ENCODE measurements around the gene WDPCP.

Gene WDPCP

DNA sequence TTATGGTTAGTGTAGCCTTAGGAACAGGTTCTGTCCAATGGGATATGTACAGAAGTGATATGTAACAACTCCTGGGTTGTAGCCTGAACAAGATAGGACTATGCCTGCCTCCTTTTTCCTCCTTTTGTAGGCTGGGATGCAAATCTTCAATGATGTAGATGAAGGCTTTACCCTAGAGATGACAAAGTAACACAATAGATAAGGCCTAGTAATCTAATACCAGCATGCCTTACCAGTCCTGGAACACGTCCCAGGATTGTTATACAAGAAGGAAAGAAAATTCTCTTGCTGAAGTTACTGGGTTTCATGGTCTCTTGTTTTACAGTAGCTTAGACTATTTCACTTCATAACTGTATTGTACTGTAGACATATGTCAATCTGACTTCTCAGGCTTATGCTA lies 345.5 kb downstream of the WDPCP start:
- TF ChIP-seq, protein P1, sequence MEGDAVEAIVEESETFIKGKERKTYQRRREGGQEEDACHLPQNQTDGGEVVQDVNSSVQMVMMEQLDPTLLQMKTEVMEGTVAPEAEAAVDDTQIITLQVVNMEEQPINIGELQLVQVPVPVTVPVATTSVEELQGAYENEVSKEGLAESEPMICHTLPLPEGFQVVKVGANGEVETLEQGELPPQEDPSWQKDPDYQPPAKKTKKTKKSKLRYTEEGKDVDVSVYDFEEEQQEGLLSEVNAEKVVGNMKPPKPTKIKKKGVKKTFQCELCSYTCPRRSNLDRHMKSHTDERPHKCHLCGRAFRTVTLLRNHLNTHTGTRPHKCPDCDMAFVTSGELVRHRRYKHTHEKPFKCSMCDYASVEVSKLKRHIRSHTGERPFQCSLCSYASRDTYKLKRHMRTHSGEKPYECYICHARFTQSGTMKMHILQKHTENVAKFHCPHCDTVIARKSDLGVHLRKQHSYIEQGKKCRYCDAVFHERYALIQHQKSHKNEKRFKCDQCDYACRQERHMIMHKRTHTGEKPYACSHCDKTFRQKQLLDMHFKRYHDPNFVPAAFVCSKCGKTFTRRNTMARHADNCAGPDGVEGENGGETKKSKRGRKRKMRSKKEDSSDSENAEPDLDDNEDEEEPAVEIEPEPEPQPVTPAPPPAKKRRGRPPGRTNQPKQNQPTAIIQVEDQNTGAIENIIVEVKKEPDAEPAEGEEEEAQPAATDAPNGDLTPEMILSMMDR (IDR thresholded peaks at IDR 0.05; ENCODE audit: control insufficient read depth, insufficient read depth, low read depth, low read length, missing control alignments): no peak
- no peak for DNase-seq (ENCODE audit: low read depth)
- H3K4me3 ChIP-seq (ENCODE audit: control insufficient read depth, low read depth, low read length): no peak overlapping the region

DNA sequence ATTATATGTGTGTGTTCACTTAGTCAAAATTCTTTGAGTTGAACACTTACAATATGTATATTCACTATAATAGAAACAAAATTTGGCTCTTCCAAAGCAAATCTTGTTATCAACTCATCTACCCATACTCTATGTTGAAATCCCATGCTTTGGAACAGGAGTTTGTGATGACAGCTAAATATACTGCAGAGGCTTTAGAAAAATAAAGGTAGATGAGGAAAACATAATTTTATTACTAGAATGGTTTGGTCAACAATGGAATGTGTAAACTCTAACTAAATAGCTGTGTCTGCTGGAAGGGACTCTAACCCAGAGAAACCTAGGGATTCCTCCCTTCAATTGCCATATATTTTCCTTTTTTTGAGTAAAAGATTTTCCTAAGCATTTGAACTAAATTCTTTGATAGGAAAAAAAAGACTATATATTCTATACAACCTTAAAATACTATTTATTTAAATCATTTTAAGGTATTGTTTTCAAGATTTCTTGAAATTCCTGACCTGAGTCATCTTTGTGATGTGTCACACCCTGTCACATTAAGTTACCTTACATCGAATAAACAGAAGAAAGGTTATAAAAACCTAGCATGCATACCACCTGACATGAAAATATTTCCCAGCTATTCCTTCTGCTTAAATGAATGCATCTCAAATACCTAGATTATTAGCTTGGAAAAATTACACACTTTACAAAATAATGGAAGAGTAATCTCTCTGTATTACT lies 362.2 kb downstream of the WDPCP start:
- DNase-seq (ENCODE audit: low read depth): no peak
- TF ChIP-seq, protein P1 (IDR thresholded peaks at IDR 0.05; ENCODE audit: control insufficient read depth, insufficient read depth, low read depth, low read length, missing control alignments): no peak
- no peak overlapping the region for H3K4me3 ChIP-seq (ENCODE audit: control insufficient read depth, low read depth, low read length)

DNA sequence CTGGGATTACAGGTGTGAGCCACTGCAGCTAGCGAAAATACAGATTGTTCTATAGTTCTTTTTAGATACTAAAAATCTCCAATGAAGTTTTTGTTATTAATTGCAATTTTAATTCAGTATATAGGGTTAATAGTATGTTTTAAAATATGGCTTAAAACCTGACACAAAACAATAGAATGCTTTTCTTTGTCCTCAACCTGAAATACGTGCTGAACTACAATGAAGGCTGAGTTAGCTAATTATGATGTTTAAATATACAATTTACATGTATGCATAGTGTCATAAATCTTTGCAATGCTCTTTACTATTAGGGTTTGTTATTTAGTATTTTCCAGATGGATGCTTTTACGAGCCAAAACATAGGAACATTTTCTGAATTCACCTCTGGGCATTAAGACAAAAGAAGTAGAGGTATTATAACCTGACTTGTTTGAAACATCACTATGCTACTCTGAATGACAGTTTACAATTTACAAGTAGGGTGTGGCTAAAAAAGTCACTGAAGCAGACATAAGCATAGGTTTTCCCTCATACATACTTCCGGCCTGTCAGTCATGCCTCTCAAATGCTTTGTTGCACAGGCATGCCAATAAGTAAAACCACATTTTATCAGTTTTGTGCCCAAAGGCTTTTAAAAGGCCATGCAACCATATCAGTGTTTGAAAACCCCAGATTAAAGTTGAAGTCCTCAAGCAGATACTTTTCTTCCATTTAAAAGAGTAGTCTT lies 369.3 kb downstream of the WDPCP start:
- TF ChIP-seq, protein P1 (IDR thresholded peaks at IDR 0.05; ENCODE audit: control insufficient read depth, insufficient read depth, low read depth, low read length, missing control alignments): no peak
- H3K4me3 ChIP-seq (ENCODE audit: control insufficient read depth, low read depth, low read length): no peak overlapping the region
- DNase-seq (ENCODE audit: low read depth): no peak

DNA sequence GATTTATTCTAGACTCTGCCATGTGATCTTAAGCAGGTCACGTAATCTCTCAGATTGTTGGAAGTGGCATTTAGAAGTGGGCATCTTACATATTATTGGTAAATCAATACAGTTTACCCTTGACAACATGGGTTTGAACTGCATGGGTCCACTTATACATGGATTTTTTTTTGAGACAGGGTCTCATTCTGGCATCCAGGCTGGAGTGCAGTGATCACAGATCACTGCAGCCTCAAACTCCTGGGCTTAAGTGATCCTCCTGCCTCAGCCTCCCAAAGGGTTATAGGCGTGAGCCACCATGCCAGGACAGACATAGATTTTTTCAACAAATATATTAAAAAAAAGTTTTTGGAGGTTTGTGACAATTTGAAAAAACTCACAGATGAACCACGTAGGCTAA lies 393.0 kb downstream of the WDPCP start:
- DNase-seq (ENCODE audit: low read depth): no peak
- no peak overlapping the region for H3K4me3 ChIP-seq (ENCODE audit: control insufficient read depth, low read depth, low read length)
- TF ChIP-seq, protein P1 (IDR thresholded peaks at IDR 0.05; ENCODE audit: control insufficient read depth, insufficient read depth, low read depth, low read length, missing control alignments): no peak

DNA sequence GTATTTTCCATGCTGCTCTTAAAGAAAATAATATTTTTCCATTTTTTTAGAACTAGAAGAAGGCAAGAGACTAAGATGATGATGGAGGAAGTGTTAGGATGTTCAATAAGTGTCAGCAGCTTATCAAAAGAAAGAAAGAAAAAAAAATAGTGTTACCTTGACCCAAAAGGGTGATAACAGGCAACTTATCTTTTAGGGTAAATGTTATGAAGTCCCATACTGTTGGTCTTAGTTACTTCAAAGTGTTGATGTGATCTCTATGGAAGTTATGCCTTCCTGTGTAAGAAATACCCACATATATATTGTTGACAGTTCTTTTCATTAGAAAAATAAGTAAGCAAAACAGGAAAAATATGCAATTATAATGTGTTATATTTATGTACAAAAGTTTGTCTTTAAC lies 394.1 kb downstream of the WDPCP start:
- H3K4me3 ChIP-seq (ENCODE audit: control insufficient read depth, low read depth, low read length): no peak overlapping the region
- TF ChIP-seq, protein P1 (IDR thresholded peaks at IDR 0.05; ENCODE audit: control insufficient read depth, insufficient read depth, low read depth, low read length, missing control alignments): no peak
- no peak for DNase-seq (ENCODE audit: low read depth)

DNA sequence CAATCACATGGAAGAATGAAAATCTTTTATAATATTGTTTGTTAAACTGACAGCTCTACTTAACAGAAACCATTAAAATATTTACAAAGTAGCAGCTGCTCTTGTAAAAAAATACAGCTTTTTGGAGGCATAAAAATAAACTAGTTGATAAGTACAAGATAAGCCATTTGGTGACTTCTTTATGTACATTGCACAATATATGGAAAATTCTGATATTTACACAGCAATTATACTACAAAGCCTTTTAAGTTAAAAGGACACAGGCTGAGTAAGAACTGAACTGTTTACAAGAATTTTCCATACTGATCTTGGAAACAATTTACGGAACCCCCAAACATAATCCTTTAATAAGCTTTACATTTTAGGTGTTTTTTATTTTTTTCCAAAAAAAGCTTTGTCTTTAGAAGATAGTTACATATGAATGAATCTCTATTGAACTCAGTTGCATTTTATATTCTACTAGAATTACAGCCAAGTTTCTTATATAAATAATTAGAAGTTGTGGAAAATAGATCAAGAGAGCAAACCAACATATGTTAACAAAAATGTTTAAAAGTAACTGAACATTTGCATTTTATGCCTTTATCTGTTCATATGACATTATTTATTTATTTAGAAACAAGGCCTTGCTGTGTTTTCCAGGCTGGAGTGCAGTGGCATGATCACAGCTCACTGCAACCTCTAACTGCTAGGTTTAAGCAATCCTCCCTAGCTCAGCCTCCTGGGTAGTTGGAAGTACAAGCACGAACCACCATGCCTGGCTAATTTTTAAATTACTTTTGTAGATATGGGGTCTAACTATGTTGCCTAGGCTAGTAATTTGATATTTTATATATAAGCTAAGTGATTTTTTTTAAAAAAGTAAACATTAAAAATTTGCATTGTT lies 395.1 kb downstream of the WDPCP start:
- TF ChIP-seq, protein P1 (IDR thresholded peaks at IDR 0.05; ENCODE audit: control insufficient read depth, insufficient read depth, low read depth, low read length, missing control alignments): no peak
- DNase-seq (ENCODE audit: low read depth): no peak
- no peak overlapping the region for H3K4me3 ChIP-seq (ENCODE audit: control insufficient read depth, low read depth, low read length)
